Stimulated activated CD8-positive, alpha-beta memory T cell treated with anti-CD3 and anti-CD28 coated beads, Interleukin-15, amount 100 ng/mL, for 1 hour (primary cell): ENCODE measurements around the gene DDB1.

Experiments used
- DNase-seq: peaks from one replicate; pipeline ENCODE4 v3.0.0-alpha.2; 2020; ENCODE audit warnings: low read depth

Gene DDB1

DNA sequence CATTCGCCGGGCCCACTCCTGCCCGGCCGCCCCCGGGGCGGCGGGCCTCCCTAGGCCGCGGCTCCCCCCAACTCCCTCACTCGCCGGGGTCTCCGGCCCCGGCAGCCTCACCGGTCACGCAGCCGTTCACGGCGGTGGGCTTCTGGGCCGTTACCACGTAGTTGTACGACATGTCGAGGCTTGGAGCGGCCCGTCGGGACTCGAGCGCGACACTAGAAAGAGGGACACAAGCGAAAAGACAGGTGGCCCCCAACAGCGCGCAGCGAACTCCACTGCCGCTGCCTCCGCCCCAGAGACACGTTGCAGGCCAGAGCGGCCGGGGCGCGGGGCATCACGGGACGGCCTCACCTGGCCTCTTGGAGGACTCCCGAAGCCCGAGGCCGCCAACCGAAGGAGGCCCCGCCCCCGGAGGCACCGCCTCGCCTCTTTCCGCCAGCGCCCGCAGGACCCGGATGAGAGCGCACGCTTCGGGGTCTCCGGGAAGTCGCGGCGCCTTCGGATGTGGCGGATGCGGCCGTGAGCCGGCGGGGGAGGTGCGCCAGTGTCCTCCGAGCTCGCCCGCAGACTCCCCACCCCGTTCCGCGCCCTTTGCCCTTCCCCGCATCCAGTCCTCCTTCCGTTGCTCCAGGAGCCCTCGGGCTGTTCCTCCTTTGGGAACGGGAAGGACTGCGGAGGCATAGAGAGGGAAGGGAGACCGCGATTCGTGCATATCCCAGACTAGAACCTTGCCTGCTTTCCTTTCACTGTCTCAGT, at the start of gene DDB1, which contains the start of gene TKFC:
TSS of gene DDB1 (minus strand) at position 309 of the 753 bp plus-strand sequence. CDS start at position 172, 137 bp downstream.
TSS of gene TKFC (plus strand) at position 432 of the 753 bp plus-strand sequence. CDS start 1,501 bp downstream, outside the sequence.
- peak; percentile 90 for DNase-seq

DNA sequence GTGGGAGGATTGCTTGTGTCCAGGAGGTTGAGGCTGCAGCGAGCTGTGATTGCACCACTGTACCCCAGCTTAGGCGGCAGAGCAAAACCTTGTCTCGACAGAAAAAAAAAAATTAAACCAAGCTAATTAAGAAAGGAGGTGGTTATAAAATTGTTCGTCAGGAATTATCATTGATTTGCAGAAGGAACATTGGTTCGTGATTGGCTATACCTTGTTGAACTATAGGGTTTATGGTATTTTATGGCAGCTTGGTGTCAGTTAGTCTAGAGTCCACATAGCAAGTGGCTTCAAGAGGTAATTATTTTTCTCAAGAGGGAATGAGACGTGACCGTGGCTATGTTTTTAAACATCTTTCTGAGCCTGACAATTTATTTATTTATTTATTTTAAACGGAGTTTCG, 48.0 kb upstream of the DDB1 start:
- no peak for DNase-seq

- DNase-seq, result no peak
These were observed 45.9 kb upstream of the DDB1 start for GRCh38 chr11:61378713-61379313.

- DNase-seq, result no peak
These were observed 44.7 kb upstream of the DDB1 start for GRCh38 chr11:61377461-61378160.

GRCh38 chr11:61375761-61376108, 42.8 kb upstream of the DDB1 start:
- DNase-seq, result no peak

DNA sequence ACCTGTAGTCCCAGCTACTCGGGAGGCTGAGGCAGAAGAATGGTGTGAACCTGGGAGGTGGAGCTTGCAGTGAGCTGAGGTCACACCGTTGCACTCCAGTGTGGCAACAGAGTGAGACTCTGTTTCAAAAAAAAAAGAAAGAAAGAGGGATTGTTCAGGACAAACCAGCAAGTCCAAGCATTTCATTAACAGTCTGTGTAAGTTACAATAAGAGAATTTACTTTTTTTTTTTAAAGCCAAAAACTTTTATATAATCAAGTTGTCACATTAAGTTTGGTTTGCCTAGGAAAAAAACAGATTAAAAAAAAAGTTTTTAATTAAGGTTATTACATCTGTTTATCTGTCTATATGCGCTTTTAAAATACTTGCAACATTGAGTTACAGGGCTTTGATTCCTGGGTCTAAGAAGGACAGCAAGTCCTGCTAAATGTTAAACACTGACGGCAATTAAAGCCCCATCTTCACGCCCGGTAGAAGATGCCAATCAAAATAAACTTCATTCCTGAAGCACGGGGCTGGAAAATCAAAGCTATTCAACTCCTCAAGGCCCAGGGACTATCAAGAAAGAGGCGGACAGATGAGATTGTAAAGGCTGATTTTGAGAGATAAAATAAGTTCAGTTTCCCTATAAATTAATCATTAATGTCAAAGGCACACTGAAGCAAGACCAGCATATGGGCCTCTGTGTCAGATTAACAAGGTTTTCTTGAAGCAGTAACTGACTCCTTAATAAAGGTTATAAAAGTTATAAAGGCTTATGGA, 39.9 kb upstream of the DDB1 start:
- DNase-seq, result no peak

DNA sequence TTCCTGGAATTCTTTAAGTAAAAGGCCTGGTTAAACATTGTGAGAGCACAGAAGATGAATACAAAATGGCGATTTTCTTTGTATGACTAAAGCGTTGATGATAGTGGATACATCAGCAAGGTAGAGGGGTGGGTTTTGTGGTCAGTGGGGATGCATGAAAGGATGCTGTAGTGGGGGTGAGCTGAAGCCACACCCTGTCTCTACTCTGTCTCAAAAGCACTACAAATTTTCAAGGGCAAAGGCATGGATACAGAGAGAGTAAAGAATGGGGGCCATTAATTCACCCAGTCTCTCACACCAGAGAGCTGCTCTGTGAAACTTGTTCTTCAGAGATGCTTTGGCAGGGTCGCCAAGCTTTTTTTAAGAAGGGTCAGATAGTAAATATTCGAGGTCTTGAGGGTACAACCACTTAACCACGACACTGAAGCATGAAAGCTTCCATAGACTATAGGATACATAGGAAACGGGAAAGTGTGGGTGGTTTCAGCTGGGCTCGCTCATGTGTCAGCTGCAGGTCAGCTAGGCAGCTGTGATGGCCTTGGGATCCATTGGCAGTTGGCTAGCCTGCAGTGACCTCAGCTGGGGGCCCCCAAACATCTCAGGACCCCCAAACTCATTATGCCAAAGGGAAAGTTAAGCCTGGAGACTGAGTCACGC, 37.6 kb upstream of the DDB1 start:
- DNase-seq, result no peak

GRCh38 chr11:61369372-61370348, 36.8 kb upstream of the DDB1 start:
- no peak for DNase-seq

DNA sequence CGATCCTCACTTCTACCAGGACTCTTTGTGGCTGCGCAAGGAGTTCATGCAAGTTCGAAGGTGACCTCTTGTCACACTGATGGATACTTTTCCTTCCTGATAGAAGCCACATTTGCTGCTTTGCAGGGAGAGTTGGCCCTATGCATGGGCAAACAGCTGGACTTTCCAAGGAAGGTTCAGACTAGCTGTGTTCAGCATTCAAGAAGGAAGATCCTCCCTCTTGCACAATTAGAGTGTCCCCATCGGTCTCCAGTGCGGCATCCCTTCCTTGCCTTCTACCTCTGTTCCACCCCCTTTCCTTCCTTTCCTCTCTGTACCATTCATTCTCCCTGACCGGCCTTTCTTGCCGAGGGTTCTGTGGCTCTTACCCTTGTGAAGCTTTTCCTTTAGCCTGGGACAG, 35.7 kb upstream of the DDB1 start:
- no peak for DNase-seq

- no peak for DNase-seq
These were observed 34.5 kb upstream of the DDB1 start for GRCh38 chr11:61367406-61367805.

GRCh38 chr11:61364012-61364675, 31.2 kb upstream of the DDB1 start:
- DNase-seq, result no peak

DNA sequence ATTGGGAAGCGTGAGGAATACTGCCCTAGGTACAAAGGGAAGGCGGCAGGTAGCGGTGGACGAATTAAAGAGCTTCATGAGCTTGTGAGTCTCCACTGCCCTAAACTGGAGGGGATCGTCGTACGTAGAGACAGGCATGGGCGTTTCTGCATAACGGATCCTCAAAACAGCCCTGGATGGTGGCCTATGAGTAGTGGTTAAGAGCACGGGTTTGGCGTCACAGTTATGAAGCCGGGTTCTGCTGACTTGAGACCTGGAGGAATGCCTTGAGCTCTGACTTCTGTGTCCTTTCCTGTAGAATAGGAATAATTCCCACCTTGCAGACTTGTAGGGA, 29.6 kb upstream of the DDB1 start:
- DNase-seq, result no peak

DNA sequence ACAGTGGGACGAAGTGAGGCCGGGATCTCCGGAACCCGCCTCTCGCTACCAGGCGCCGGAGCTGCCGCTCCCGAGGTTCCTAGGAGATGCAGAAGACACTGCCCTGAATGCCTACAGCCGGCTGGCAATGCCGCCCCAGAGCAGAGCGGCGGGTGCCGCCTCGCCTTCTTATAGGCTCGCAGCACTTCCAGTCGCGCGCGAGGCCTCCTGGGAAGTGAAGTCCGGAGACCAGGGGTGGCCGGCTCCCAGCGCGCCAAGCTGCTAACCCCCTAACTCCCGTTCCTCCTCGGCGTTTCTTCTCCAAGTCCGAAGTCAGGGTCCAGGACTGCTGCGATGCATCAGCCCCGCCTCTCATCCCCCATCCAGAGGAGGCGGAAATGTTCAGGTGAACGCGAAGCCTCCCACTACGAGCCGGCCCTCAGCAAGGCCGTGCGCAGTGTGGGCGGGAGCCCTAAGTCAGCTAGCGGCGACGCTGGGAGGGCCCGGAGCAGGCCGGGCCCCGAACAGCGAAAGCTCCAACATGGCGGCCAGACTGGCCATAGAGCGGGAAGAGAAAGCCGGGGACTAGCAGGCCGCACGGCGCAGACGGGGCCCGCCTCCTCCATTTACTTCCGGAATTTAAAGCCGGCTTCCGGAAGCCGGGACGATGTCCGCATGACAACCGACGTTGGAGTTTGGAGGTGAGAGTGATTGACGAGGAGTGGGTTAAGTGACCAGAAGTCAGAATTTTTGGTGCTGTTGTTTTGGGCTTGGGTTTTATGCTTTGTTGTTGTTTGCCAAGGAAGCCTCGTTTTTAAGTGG, 29.0 kb upstream of the DDB1 start, which contains the start of the genes CYB561A3 and TMEM138:
TSS of gene CYB561A3 (minus strand) at position 142 of the 801 bp plus-strand sequence. CDS start 5,169 bp downstream, outside the sequence.
TSS of gene TMEM138 (plus strand) at position 634 of the 801 bp plus-strand sequence. CDS start 2,017 bp downstream, outside the sequence.
- peak; percentile 67 for DNase-seq

DNA sequence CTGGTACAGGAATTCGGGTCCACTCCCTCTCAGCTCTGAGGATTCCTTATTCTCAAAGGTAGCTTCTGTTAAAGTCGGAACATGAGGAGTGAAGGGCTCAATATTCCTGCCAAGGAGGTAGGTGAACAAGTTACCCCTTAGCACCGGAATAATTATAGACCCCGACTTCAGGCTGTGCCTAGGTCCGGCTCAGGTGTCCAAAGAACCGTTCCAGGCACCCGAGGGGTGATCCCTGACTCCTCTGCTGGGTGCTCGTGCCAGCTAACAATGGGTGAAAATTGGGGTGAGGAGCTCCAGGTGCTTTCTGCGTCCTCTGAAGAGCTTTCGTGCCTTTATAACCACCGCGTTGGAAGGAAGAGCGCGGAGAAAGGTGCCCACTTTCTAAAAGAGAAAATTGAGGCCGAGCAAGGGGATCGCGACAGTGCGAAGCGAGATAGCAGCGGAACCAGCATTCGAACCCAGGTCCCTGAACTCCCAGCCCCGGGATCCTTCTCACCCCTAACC, 28.4 kb upstream of the DDB1 start:
- no peak for DNase-seq

- no peak for DNase-seq
These were observed 26.6 kb upstream of the DDB1 start for GRCh38 chr11:61359516-61359915.

GRCh38 chr11:61358566-61358965, 25.7 kb upstream of the DDB1 start:
- DNase-seq, result no peak

DNA sequence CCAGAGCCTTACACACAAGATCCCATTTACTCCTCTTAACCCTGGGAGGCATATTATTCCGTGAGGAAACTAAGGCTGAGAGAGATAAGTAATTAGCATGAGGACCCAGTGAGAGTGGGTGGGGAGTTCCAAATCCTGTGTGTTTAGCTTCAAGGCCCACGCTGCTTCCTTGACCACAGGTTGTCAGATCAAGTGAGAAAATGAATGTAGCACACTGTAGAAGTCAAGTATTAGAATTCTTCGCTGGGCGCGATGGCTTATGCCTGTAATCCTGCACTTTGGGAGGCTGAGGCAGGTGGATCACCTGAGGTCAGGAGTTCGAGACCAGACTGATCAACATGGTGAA, 25.0 kb upstream of the DDB1 start:
- no peak for DNase-seq

DNA sequence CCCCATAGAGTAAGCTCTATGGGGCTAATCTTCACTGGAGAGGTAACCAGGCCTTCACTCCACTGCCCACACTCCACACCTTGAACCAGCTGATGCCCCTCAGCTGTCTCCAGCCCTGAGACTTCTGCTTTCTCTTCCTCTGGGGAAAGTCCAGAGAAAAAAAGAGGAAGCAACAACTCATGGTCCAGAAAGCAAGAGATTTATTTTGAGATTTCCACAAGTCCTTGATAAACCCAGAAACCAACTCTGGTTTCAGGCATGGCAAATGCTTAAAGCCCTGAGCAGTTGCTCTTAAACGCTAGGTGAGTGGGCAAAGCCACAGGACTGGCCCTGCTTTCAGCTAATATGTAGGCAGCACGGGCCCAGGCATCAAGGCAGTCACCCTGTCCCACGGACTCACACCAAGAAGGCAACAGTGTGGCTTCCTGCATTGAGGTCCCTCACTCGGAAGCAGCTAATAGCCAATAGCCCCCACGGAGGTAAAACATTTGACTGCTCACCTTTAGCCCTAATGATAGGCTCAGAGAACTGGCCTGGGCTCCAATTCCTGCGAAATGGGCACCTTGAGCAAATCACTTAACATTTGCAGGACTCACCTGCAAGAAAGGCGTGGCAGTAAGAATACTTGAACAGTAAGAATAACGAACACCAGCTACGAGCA, 24.5 kb upstream of the DDB1 start:
- no peak for DNase-seq
